Sigmoid colon (tissue), 4 donors: ENCODE results near the gene TKTL1.
A peak's percentile ranks its signal among the peaks of the same experiment; 100 is the strongest.

Experiments
- CTCF ChIP-seq, 4 experiments: fragments of 450-650 bp in 3 of 4; fragments of 200-600 bp in 1 of 4; IDR thresholded peaks; one replicate each; pipeline ENCODE4 v1.5.1; 2016 to 2019; ENCODE audit warnings: antibody characterized with exemption in 4 of 4, mild to moderate bottlenecking in 3 of 4, moderate library complexity in 2 of 4
- EP300 ChIP-seq, 4 donors: sonication (generic); formaldehyde crosslinking; IDR thresholded peaks; one replicate each; pipeline ENCODE4 v1.6.1; 2017; ENCODE audit warnings: antibody characterized with exemption in 4 of 4
- POLR2A ChIP-seq, 2 donors: fragments of 450-650 bp; IDR thresholded peaks; one replicate each; pipeline ENCODE4 v1.6.1; 2016; ENCODE audit warnings: antibody characterized with exemption in 2 of 2, mild to moderate bottlenecking in 2 of 2, moderate library complexity in 2 of 2
- POLR2AphosphoS5 ChIP-seq, 4 donors: sonication (generic); formaldehyde crosslinking; IDR thresholded peaks; one replicate each; pipeline ENCODE4 v1.6.1; 2017; ENCODE audit warnings: antibody characterized with exemption in 4 of 4

- TF ChIP-seq CTCF (IDR thresholded peaks at IDR 0.05) (no peak), POLR2AphosphoS5 (IDR thresholded peaks at IDR 0.05) (peak; percentile 44 to 59 (median 48)), EP300 (IDR thresholded peaks at IDR 0.05) (no peak), POLR2A (IDR thresholded peaks at IDR 0.05) (no peak)
Measured at GRCh38 chrX:154349359-154349935, 53.9 kb downstream of the TKTL1 start.
